Activated CD4-positive, CD25-positive, alpha-beta regulatory T cell treated with anti-CD3 and anti-CD28 coated beads, Interleukin-2, amount 50 U/mL, for 16 hours (primary cell): ENCODE data around the gene CD99L2.

Experiments used
- DNase-seq: peaks from one replicate; pipeline ENCODE4 v3.0.0-alpha.2; 2020; ENCODE audit warnings: low read depth, low spot score

CD99L2 gene

GRCh38 chrX:150792949-150793527, 105.4 kb downstream of the CD99L2 start:
- DNase-seq: no peak

GRCh38 chrX:150790021-150790420, 108.4 kb downstream of the CD99L2 start:
- DNase-seq: no peak

- no peak for DNase-seq
These were observed 116.8 kb downstream of the CD99L2 start for GRCh38 chrX:150781677-150782076.

- no peak for DNase-seq
These were observed 119.1 kb downstream of the CD99L2 start for GRCh38 chrX:150779385-150779784.

GRCh38 chrX:150777328-150777992, 121.0 kb downstream of the CD99L2 start:
- no peak for DNase-seq

GRCh38 chrX:150775569-150776350, 122.7 kb downstream of the CD99L2 start:
- DNase-seq: no peak

- DNase-seq: no peak
These were observed 123.5 kb downstream of the CD99L2 start for GRCh38 chrX:150774798-150775568.

GRCh38 chrX:150773634-150774033, 124.8 kb downstream of the CD99L2 start:
- no peak for DNase-seq

- DNase-seq: no peak
These were observed 125.4 kb downstream of the CD99L2 start for GRCh38 chrX:150773117-150773516.

GRCh38 chrX:150772150-150772970, 126.1 kb downstream of the CD99L2 start:
- DNase-seq: peak; percentile 50

- DNase-seq: no peak
These were observed 127.4 kb downstream of the CD99L2 start for GRCh38 chrX:150771116-150771515.

- DNase-seq: no peak
These were observed 127.8 kb downstream of the CD99L2 start for GRCh38 chrX:150770623-150771022.

- no peak for DNase-seq
These were observed 129.1 kb downstream of the CD99L2 start for GRCh38 chrX:150769408-150769807.

GRCh38 chrX:150768580-150769190, 129.8 kb downstream of the CD99L2 start:
- no peak for DNase-seq

GRCh38 chrX:150768132-150768485, 130.4 kb downstream of the CD99L2 start:
- no peak for DNase-seq

GRCh38 chrX:150767475-150768131, 130.9 kb downstream of the CD99L2 start:
- no peak for DNase-seq

- no peak for DNase-seq
These were observed 131.4 kb downstream of the CD99L2 start for GRCh38 chrX:150767045-150767395.

GRCh38 chrX:150766351-150767044, 132.0 kb downstream of the CD99L2 start:
- no peak for DNase-seq

- DNase-seq: no peak
These were observed 132.6 kb downstream of the CD99L2 start for GRCh38 chrX:150765782-150766350.
